HS-5 (cell line): ENCODE data around the gene ECI1.
"Not testable (repeated sequence)": the region's sequence is repeated elsewhere in the genome, so short reads cannot be mapped to it uniquely, and the experiment has no call there.

Source experiments
- DNase-seq: peaks from one replicate; pipeline ENCODE4 v3.0.0-alpha.2; 2012; ENCODE audit warnings: low read depth

ECI1 gene

GRCh38 chr16:2280461-2280860, 29.1 kb upstream of the ECI1 start:
- DNase-seq, result no peak

GRCh38 chr16:2278956-2279800, 27.8 kb upstream of the ECI1 start:
- DNase-seq, result no peak

- no peak for DNase-seq
Observed at GRCh38 chr16:2278272-2278608, 26.9 kb upstream of the ECI1 start.

GRCh38 chr16:2277466-2278271, 26.3 kb upstream of the ECI1 start:
- no peak for DNase-seq

- DNase-seq, result no peak
Observed at GRCh38 chr16:2276368-2277195, 25.2 kb upstream of the ECI1 start.

- DNase-seq, result no peak
Observed at GRCh38 chr16:2275476-2276367, 24.3 kb upstream of the ECI1 start.

GRCh38 chr16:2273931-2274330, 22.5 kb upstream of the ECI1 start:
- no peak for DNase-seq

- DNase-seq, result no peak
Observed at GRCh38 chr16:2273484-2273883, 22.1 kb upstream of the ECI1 start.

GRCh38 chr16:2271848-2272461, 20.6 kb upstream of the ECI1 start:
- no peak for DNase-seq

- no peak for DNase-seq
Observed at GRCh38 chr16:2270588-2271470, 19.4 kb upstream of the ECI1 start.

GRCh38 chr16:2270070-2270462, 18.7 kb upstream of the ECI1 start:
- no peak for DNase-seq

- peak; percentile 84 for DNase-seq
Observed at GRCh38 chr16:2267913-2268666, 16.7 kb upstream of the ECI1 start, which contains the start of gene RNPS1. Gene RNPS1 (minus strand): TSS chr16:2268126. CDS start chr16:2264643, 3,483 bp downstream.

GRCh38 chr16:2267505-2267912, 16.1 kb upstream of the ECI1 start:
- DNase-seq, result not testable (repeated sequence)

- not testable (repeated sequence) for DNase-seq
Observed at GRCh38 chr16:2266887-2267286, 15.5 kb upstream of the ECI1 start.

GRCh38 chr16:2263026-2263425, 11.6 kb upstream of the ECI1 start:
- DNase-seq, result not testable (repeated sequence)

GRCh38 chr16:2260250-2260649, 8.9 kb upstream of the ECI1 start:
- DNase-seq, result no peak

GRCh38 chr16:2258530-2258929, 7.1 kb upstream of the ECI1 start:
- not testable (repeated sequence) for DNase-seq

GRCh38 chr16:2257726-2258125, 6.3 kb upstream of the ECI1 start:
- DNase-seq, result no peak

GRCh38 chr16:2256531-2257140, 5.2 kb upstream of the ECI1 start:
- DNase-seq, result no peak
